ENCODE results near the gene DDX46.

DNA sequence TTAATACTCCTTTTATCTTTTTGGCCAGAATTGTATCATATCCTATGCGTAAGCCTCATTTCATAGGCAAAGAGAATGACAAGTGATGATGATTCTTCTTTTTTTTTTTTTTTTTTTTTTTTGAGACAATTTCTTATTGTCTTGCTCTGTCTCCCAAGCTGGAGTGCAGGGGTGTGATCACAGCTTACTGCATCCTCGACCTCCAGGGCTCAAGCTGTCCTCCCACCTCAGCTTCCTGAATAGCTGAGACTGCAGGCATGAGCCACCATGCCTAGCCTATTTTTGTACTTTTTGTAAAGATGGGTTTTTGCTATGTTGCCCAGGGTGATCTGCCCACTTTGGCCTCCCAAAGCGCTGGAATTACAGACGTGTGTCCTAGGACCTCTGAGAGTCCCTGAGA is 45.2 kb downstream of the DDX46 start:
- TF ChIP-seq POLR2A (IDR thresholded peaks at IDR 0.05; ENCODE audit: low read depth, low read length) (no peak), POLR2AphosphoS5 (IDR thresholded peaks at IDR 0.05; ENCODE audit: low read depth, low read length) (no peak)
